GM10248 (cell line): ENCODE results near the gene ZNF662.

Experiments used
- CTCF ChIA-PET: fragments of 300-600 bp; sonication (Branson Sonifier 250); formaldehyde crosslinking; extraction: SDS; loops from one replicate; lab custom pipeline; 2021; ENCODE audit warnings: antibody characterized with exemption; lab: Yijun Ruan, JAX
- POLR2A ChIA-PET: fragments of 350-650 bp; sonication (Branson Sonifier 250); formaldehyde crosslinking; extraction: SDS; loops from one replicate; lab custom pipeline; 2020; ENCODE audit warnings: antibody characterized with exemption; lab: Yijun Ruan, JAX
- DNase-seq: peaks from one replicate; pipeline ENCODE4 v3.0.0; 2012; ENCODE audit errors: extremely low spot score
- TF ChIP-seq, protein P1 (sequence below): IDR thresholded peaks from 2 replicates; pipeline ENCODE4 v1.5.1; 2012; ENCODE audit warnings: mild to moderate bottlenecking, low read depth; ENCODE audit errors: extremely low read depth, missing control alignments, control extremely low read depth

The ZNF662 gene

DNA sequence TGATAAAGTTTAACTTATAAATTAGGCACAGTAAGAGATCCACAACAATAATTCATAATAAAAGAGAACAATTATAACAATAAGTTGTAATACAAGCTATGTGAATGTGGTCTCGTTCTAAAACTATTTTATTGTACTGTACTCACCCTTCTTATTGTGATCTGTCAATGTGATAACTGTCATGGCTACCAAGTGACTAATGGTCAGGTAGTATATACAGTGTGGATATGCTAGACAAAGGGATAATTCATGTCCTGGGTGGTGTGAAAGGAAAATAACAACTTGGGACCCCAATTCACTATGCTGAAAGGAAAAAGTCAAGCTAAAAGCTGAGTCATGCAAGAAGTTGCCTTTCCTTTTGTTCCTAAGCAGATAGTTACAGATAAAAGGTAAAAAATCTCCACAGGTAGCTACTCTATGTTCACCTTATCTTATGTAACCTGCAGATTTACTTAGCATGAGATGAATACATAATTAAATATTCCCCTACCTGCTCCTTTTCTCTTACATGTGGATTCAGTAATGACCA lies 19.6 kb upstream of the ZNF662 start:
- TF ChIP-seq, protein P1, sequence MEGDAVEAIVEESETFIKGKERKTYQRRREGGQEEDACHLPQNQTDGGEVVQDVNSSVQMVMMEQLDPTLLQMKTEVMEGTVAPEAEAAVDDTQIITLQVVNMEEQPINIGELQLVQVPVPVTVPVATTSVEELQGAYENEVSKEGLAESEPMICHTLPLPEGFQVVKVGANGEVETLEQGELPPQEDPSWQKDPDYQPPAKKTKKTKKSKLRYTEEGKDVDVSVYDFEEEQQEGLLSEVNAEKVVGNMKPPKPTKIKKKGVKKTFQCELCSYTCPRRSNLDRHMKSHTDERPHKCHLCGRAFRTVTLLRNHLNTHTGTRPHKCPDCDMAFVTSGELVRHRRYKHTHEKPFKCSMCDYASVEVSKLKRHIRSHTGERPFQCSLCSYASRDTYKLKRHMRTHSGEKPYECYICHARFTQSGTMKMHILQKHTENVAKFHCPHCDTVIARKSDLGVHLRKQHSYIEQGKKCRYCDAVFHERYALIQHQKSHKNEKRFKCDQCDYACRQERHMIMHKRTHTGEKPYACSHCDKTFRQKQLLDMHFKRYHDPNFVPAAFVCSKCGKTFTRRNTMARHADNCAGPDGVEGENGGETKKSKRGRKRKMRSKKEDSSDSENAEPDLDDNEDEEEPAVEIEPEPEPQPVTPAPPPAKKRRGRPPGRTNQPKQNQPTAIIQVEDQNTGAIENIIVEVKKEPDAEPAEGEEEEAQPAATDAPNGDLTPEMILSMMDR = no peak
- POLR2A ChIA-PET = no interaction called here
- CTCF ChIA-PET = interaction anchor here (0.7 kb wide), 1 partner anchor 140 kb away, joined by 3 read pairs; no protein-coding TSS in a partner anchor
- DNase-seq = no peak

DNA sequence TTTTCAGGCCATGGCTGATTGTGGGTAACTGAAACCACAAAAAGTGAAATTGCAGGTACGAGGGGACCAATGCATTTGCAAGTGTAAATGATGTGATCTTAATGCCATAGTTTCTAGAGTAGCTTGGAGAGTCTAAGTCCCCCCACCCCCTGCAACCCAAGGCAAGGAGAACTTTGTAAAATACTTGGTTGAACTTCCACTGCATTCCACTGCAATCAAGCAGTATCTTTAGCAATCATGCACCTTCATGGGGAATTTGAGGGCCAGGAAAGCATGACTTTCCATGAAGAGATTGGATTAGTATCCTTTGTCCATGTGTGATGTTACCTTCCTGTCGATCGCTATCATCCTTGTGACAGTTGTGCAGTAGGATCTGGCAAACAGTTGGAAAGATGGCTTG lies 18.9 kb upstream of the ZNF662 start:
- CTCF ChIA-PET = interaction anchor here (0.7 to 1.2 kb wide), 2 partner anchors 12 to 141 kb away, joined by 3 read pairs; no protein-coding TSS in a partner anchor
- POLR2A ChIA-PET = no interaction called here
- DNase-seq = no peak
- TF ChIP-seq, protein P1 = no peak

DNA sequence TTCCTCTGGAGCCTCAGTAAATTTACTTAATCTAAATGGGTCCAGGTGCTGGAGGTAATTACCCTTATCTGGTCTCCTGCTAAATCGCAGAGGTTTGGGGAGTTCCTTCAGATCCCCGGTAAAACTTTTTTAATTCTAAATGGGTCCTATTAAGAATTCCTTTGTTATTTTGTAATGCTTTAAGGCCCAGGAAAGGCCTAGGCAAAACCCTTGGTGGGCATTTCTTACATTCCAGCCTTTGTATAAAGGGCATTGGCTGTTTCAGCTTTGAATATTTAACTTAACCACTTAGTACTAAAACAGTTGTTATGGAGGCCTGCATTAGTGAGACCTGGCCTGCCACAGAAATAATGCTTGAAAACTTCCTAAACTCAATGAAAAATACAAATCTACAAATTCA lies 14.9 kb upstream of the ZNF662 start:
- TF ChIP-seq, protein P1 = no peak
- CTCF ChIA-PET = interaction anchor here (6.7 kb wide), 1 partner anchor 9 kb away, joined by 33 read pairs; no protein-coding TSS in a partner anchor
- POLR2A ChIA-PET = no interaction called here
- no peak for DNase-seq

DNA sequence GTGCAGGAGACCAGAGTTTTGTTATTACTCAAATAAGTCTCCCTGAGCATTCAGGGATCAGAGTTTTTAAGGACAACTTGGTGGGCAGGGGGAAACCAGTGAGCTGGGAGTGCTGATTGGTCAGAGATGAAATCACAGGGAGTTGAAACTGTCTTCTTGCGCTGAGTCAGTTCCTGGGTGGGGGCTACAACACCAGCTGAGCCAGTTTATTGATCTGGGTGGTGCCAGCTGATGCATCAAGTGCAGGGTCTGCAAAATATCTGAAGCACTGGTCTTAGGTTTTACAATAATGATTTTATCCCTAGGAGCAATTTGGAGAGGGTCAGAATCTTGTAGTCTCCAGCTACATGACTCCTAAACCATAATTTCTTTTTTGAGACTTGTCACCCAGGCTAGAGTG lies 13.8 kb upstream of the ZNF662 start:
- TF ChIP-seq, protein P1 = no peak
- CTCF ChIA-PET = interaction anchor here (1.3 to 6.7 kb wide), 2 partner anchors 10 to 61 kb away, joined by 3 to 33 read pairs; no protein-coding TSS in a partner anchor
- POLR2A ChIA-PET = no interaction called here
- DNase-seq = no peak

DNA sequence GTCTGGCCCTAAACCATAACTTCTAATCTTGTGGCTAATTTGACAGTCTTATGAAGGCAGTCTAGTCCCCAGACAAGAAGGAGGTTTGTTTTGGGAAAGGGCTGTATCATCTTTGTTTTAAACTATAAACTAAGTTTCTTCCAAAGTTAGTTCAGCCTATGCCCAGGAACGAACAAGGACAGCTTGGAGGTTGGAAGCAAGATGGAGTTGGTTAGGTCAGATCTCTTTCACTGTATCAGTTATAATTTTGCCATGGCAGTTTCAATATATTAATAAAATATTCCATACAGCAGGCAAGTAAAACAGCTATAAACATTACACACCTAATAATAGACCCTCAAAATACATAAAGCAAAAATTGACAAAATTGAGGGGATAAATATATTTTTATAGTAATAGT lies 13.1 kb upstream of the ZNF662 start:
- TF ChIP-seq, protein P1 = no peak
- ChIA-PET POLR2A (no interaction called here), CTCF (interaction anchor here (1.0 to 6.7 kb wide), 3 partner anchors 11 to 61 kb away, joined by 3 to 33 read pairs (median 3); partner anchors contain the start of gene ZNF662)
- no peak for DNase-seq

DNA sequence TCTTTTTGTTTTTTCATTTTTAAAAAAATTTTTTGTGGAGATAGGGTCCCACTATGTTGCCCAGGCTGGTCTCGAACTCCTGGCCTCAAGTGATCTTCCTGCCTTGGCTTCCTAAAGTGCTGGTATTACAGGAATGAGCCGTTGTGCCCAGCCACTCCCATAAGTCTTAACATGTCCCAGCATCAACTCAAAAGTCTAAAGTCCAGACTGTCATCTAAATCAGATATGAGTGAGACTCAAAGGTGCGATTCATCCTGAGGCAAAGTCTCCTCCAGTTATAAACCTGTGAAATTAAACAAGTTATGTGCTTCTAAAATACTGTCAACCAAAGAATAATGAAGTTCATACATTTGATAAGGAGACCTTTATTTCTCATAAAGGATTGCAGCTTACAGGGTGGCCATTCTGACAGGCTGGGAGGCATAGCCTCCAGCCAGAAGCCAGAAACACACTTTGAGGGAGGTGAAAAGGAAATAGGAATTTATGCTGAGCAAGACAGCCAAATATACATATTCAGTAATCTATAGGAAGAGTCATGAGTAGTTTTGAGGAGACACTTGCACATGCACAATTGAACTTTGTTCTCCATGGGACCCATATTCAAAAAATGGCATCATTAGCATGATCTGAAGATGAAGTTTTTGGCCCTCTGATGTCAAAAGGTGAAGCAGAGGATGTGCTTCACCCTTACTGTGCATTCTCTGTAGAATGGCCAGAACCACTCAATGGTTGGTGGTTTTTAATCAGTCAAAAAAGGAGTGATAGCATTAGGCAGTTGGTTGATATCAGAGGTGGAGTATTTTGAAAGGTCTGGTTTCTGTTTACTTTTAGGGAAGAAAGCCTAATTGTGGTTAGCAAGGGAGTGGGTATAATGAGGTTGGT lies 11.0 kb upstream of the ZNF662 start:
- ChIA-PET CTCF (interaction anchor here (0.7 to 6.7 kb wide), 2 partner anchors 13 to 55 kb away, joined by 3 to 33 read pairs; no protein-coding TSS in a partner anchor), POLR2A (no interaction called here)
- TF ChIP-seq, protein P1 = no peak

More for the DNA sequence above, 11.0 kb upstream of the ZNF662 start:
- DNase-seq = no peak
